Trophoblast cell (in vitro differentiated cells and primary cell): Measurements from ENCODE around the gene TSPO.
A peak's percentile ranks its signal among the peaks of the same experiment; 100 is the strongest.
"Not testable (repeated sequence)": the region's sequence is repeated elsewhere in the genome, so short reads cannot be mapped to it uniquely, and the experiment has no call there.

ENCODE experiments used
- DNase-seq, 2 donors: peaks; one replicate each; pipeline ENCODE4 v3.0.0-alpha.2; 2016
- H2AFZ ChIP-seq: 2 replicates; pipeline ENCODE4 v1.6.1; 2013; ENCODE audit warnings: low read length, moderate library complexity, mild to moderate bottlenecking; ENCODE audit not compliant: insufficient read depth, poor library complexity
- H2AK5ac ChIP-seq: 2 replicates; pipeline ENCODE4 v1.6.1; 2013; ENCODE audit warnings: mild to moderate bottlenecking, low read length
- H2BK120ac ChIP-seq: 2 replicates; pipeline ENCODE4 v1.6.1; 2013; ENCODE audit warnings: low read length, mild to moderate bottlenecking, moderate library complexity; ENCODE audit not compliant: insufficient read depth, poor library complexity
- H2BK12ac ChIP-seq: 2 replicates; pipeline ENCODE4 v1.6.1; 2013; ENCODE audit warnings: mild to moderate bottlenecking, low read length, moderate library complexity
- H2BK5ac ChIP-seq: 2 replicates; pipeline ENCODE4 v1.6.1; 2013; ENCODE audit warnings: low read length, low read depth, moderate library complexity, mild to moderate bottlenecking; ENCODE audit not compliant: poor library complexity
- H3K14ac ChIP-seq: 2 replicates; pipeline ENCODE4 v1.6.1; 2013; ENCODE audit warnings: mild to moderate bottlenecking, low read length
- H3K18ac ChIP-seq: 2 replicates; pipeline ENCODE4 v1.6.1; 2013; ENCODE audit warnings: mild to moderate bottlenecking, low read length
- H3K23ac ChIP-seq: 2 replicates; pipeline ENCODE4 v1.6.1; 2013; ENCODE audit warnings: low read length
- H3K27ac ChIP-seq: 2 replicates; pipeline ENCODE4 v1.5.1; 2013; ENCODE audit warnings: low read depth, mild to moderate bottlenecking, inconsistent platforms, low read length, moderate library complexity
- H3K27me3 ChIP-seq: 2 replicates; pipeline ENCODE4 v1.6.1; 2013; ENCODE audit warnings: inconsistent platforms, mild to moderate bottlenecking, low read length, moderate library complexity; ENCODE audit not compliant: insufficient read depth
- H3K36me3 ChIP-seq, 2 experiments: 1 replicate in 1 of 2; 2 replicates in 1 of 2; pipeline ENCODE4 v1.6.1; 2013; ENCODE audit warnings: low read length in 2 of 2, mild to moderate bottlenecking in 2 of 2, moderate library complexity in 1 of 2; ENCODE audit not compliant: insufficient read depth in 2 of 2, control insufficient read depth in 1 of 2
- H3K4ac ChIP-seq: 2 replicates; pipeline ENCODE4 v1.6.1; 2013; ENCODE audit warnings: low read depth, mild to moderate bottlenecking, low read length, moderate library complexity
- H3K4me1 ChIP-seq, 2 experiments: 1 replicate in 1 of 2; 2 replicates in 1 of 2; pipeline ENCODE4 v1.6.1; 2013; ENCODE audit warnings: low read length in 2 of 2, mild to moderate bottlenecking in 2 of 2, moderate library complexity in 1 of 2; ENCODE audit not compliant: insufficient read depth in 2 of 2, control insufficient read depth in 1 of 2
- H3K4me2 ChIP-seq: 2 replicates; pipeline ENCODE4 v1.6.1; 2013; ENCODE audit warnings: inconsistent platforms, mild to moderate bottlenecking, low read length, moderate library complexity
- H3K4me3 ChIP-seq: 2 replicates; pipeline ENCODE4 v1.5.1; 2013; ENCODE audit warnings: mild to moderate bottlenecking, low read depth, low read length, inconsistent platforms
- H3K79me1 ChIP-seq: one replicate; pipeline ENCODE4 v1.6.1; 2013; ENCODE audit warnings: low read length
- H3K79me2 ChIP-seq: 2 replicates; pipeline ENCODE4 v1.6.1; 2013; ENCODE audit warnings: low read length, mild to moderate bottlenecking; ENCODE audit not compliant: control insufficient read depth, insufficient read depth, poor library complexity
- H3K9ac ChIP-seq: 2 replicates; pipeline ENCODE4 v1.6.1; 2013; ENCODE audit warnings: mild to moderate bottlenecking, low read length
- H3K9me3 ChIP-seq: 2 replicates; pipeline ENCODE4 v1.6.1; 2013; ENCODE audit warnings: low read depth, mild to moderate bottlenecking, control low read depth, inconsistent platforms, low read length; ENCODE audit not compliant: insufficient read depth
- H4K12ac ChIP-seq: 2 replicates; pipeline ENCODE4 v1.6.1; 2013; ENCODE audit warnings: low read depth, mild to moderate bottlenecking, low read length, moderate library complexity
- H4K8ac ChIP-seq: 2 replicates; pipeline ENCODE4 v1.6.1; 2013; ENCODE audit warnings: low read depth, mild to moderate bottlenecking, low read length, moderate library complexity
- H4K91ac ChIP-seq: one replicate; pipeline ENCODE4 v1.6.1; 2013; ENCODE audit warnings: low read depth, mild to moderate bottlenecking, low read length, moderate library complexity
- WGBS: extraction: QIAGEN DNeasy Blood & Tissue Kit; methylation state at CpG from one replicate; pipeline ENCODE4 v1.1.7; 2013; ENCODE audit warnings: missing lambda C conversion rate; ENCODE audit not compliant: insufficient read length, insufficient coverage; ENCODE audit errors: extremely low coverage; 5-methylcytosine and 5-hydroxymethylcytosine counted together

Gene TSPO

DNA sequence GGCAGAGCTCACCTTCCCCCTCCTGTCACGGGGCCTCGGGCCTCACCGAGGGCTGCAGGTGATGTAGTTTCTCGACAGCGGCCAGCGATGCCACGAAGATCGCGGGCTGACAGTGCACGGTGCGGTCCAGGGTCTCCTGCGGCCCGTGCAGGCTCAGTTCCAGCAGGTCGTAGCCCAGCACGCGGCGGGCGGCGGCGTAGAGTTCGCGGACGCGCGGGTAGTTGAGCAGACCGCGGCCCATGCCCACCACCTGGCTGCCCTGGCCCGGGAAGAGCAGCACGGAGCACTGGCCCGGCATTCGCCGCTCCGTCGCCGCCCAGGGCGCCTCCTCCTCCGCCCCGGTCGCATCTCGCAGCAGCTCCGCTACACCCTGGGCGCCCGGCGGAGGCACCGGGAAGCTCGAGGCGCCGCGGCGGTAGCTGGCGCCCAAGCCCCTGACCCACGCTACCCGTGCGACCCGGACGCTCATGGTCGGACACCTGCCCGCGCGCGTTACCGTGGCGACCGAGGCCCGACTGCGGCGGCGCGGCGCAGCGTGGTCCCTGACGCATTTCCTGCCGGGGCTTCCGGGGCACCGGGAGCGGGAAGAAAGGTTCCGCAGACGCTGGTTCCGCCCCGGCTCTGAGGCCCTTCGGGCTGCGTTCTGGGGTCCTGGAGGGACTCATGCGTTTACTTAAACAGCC lies 8.3 kb upstream of the TSPO start, which contains the start of gene MCAT:
MCAT (minus strand) TSS at position 519 of the 683 bp plus-strand sequence; CDS start at position 469, 50 bp downstream.
- H3K4me1 ChIP-seq: peaks cover 2 to 9% of the 10 kb centered on the region in 2 experiments
- peak within 1 kb of the TSS; percentile 98 for H2AFZ ChIP-seq
- no peaks in the 10 kb centered on the region for H3K27me3 ChIP-seq
- H3K36me3 ChIP-seq: peaks cover 13 to 28% of the 10 kb centered on the region in 2 experiments
- peak within 1 kb of the TSS; percentile 83 for H4K91ac ChIP-seq
- no peaks in the 10 kb centered on the region for H3K9me3 ChIP-seq
- H3K4me3 ChIP-seq: peak within 1 kb of the TSS; percentile 91
- no CpG with 5 or more reads among the region's 83 CpGs for WGBS
- H3K23ac ChIP-seq: no peak within 1 kb of the TSS
- peaks cover 3% of the 10 kb centered on the region for H3K79me2 ChIP-seq
- H2BK120ac ChIP-seq: peak within 1 kb of the TSS; percentile 18
- peak within 1 kb of the TSS; percentile 92 for H3K18ac ChIP-seq
- H2BK12ac ChIP-seq: no peak within 1 kb of the TSS
- H3K79me1 ChIP-seq: peaks cover 7% of the 10 kb centered on the region
- H3K4me2 ChIP-seq: peak within 1 kb of the TSS; percentile 79
- H2BK5ac ChIP-seq: peak within 1 kb of the TSS; percentile 1
- H4K12ac ChIP-seq: peak within 1 kb of the TSS; percentile 92
- H3K14ac ChIP-seq: peak within 1 kb of the TSS; percentile 90
- H3K9ac ChIP-seq: peak within 1 kb of the TSS; percentile 17
- H2AK5ac ChIP-seq: peak within 1 kb of the TSS; percentile 86
- peak; percentile 54 to 79 for DNase-seq
- no peak within 1 kb of the TSS for H3K27ac ChIP-seq
- peak within 1 kb of the TSS; percentile 76 for H3K4ac ChIP-seq
- peak within 1 kb of the TSS; percentile 91 for H4K8ac ChIP-seq

DNA sequence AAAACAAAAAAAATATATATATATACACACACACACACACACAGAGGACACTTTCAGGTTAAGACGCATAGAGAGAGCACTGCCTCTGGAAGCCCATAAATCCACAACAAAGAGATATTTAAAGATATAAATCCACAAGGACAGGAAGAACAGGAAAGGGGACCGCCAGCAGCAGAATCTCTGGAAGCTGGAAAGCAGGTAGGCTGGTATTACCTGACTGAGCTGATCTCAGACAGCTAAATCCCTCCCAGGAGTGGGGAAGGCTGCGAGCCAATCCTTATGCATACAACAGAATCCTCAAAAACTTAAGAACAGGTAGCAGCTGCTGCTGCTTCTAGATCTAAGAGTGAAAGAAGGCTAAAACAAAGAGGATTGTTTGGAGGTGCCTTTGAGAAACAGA lies 6.4 kb upstream of the TSPO start:
- no CpG with 5 or more reads among the region's 3 CpGs for WGBS
- H2BK12ac ChIP-seq: no peak overlapping the region
- no peak overlapping the region for H3K18ac ChIP-seq
- peaks cover 7% of the 10 kb centered on the region for H3K79me1 ChIP-seq
- peaks cover 9 to 14% of the 10 kb centered on the region in 2 experiments for H3K36me3 ChIP-seq
- H3K4ac ChIP-seq: no peak overlapping the region
- peak overlapping the region; percentile 48 for H3K27ac ChIP-seq
- no peak overlapping the region for H3K23ac ChIP-seq
- no peaks in the 10 kb centered on the region for H3K27me3 ChIP-seq
- peak overlapping the region; percentile 79 for H4K91ac ChIP-seq
- H2AK5ac ChIP-seq: no peak overlapping the region
- H3K14ac ChIP-seq: no peak overlapping the region
- H3K9me3 ChIP-seq: no peaks in the 10 kb centered on the region
- H3K4me3 ChIP-seq: no peak overlapping the region
- no peak overlapping the region for H3K4me2 ChIP-seq
- H3K9ac ChIP-seq: no peak overlapping the region
- H2BK120ac ChIP-seq: peak overlapping the region; percentile 73
- H4K8ac ChIP-seq: peak overlapping the region; percentile 74
- peaks cover 3% of the 10 kb centered on the region for H3K79me2 ChIP-seq
- H2BK5ac ChIP-seq: no peak overlapping the region
- peak in 1 of 2 donors; percentile 42 for DNase-seq
- H3K4me1 ChIP-seq: peaks cover 2 to 9% of the 10 kb centered on the region in 2 experiments
- H4K12ac ChIP-seq: no peak overlapping the region
- H2AFZ ChIP-seq: no peak overlapping the region

DNA sequence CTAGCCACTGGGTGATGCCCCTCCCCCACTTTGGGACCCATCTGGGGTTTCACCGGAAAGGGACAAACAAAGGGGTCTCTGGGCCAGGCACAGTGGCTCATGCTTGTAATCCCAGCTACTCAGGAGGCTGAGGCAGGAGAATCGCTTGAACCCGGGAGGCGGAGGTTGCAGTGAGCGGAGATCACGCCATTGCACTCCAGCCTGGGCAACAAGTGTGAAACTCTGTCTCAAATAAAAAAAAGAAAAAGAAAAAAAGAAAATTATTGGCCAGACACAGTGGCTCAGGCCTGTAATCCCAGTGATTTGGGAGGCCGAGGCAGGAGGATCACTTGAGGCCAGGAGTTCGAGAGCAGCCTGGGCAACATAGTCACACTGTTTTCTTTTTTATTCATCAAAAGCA lies 6.0 kb upstream of the TSPO start:
- H3K79me2 ChIP-seq, H3K4ac ChIP-seq, H4K12ac ChIP-seq, H3K4me2 ChIP-seq, H3K9me3 ChIP-seq, H2AK5ac ChIP-seq, H2BK12ac ChIP-seq, H3K14ac ChIP-seq, H3K36me3 ChIP-seq, H3K4me3 ChIP-seq, H3K27me3 ChIP-seq, H2AFZ ChIP-seq, H3K9ac ChIP-seq, DNase-seq, H3K23ac ChIP-seq, H2BK5ac ChIP-seq, H3K4me1 ChIP-seq, H3K79me1 ChIP-seq, H3K18ac ChIP-seq: not testable (repeated sequence)
- peak overlapping the region; percentile 48 for H3K27ac ChIP-seq
- H4K8ac ChIP-seq: peak overlapping the region; percentile 74
- peak overlapping the region; percentile 79 for H4K91ac ChIP-seq
- H2BK120ac ChIP-seq: peak overlapping the region; percentile 73
- WGBS: no CpG with 5 or more reads among the region's 8 CpGs

DNA sequence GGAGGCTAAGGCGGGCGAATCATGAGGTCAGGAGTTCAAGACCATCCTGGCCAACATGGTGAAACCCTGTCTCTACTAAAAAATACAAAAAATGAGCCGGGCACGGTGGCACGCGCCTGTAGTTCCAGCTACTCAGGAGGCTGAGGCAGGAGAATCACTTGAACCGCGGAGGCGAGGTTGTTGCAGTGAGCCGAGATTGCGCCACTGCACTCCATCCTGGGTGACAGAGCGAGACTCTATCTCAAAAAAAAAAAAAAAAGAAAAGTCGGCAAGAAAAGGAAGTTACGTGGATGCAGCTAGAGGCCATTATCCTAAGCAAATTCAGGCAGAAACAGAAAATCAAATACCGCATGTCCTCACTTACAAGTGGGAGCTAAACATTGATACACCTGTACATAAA lies 5.0 kb upstream of the TSPO start:
- H4K12ac ChIP-seq, H3K4me3 ChIP-seq, DNase-seq, H3K79me2 ChIP-seq, H3K14ac ChIP-seq, H3K4ac ChIP-seq, H2AFZ ChIP-seq, H3K9ac ChIP-seq, H3K18ac ChIP-seq, H2BK12ac ChIP-seq, H2AK5ac ChIP-seq, H4K8ac ChIP-seq, H3K79me1 ChIP-seq, H4K91ac ChIP-seq, H2BK120ac ChIP-seq, H2BK5ac ChIP-seq, H3K27me3 ChIP-seq, H3K27ac ChIP-seq, H3K36me3 ChIP-seq, H3K4me2 ChIP-seq, H3K9me3 ChIP-seq, H3K23ac ChIP-seq: not testable (repeated sequence)
- peaks cover 2 to 12% of the 10 kb centered on the region in 2 experiments for H3K4me1 ChIP-seq
- no CpG with 5 or more reads among the region's 15 CpGs for WGBS
